Gastroesophageal sphincter (tissue), 4 donors: Measurements from ENCODE around the gene GPRC5B. TPM values are rescaled to one million over a fixed set of nuclear protein-coding genes. Genes with fewer than 3 reads are reported as not detected.

Experiments
- ATAC-seq: fragments of 150-250 bp; one replicate; pipeline ENCODE4 v1.9.1; 2016; ENCODE audit warnings: mild to moderate bottlenecking, moderate library complexity
- H3K27ac ChIP-seq, 4 donors: fragments of 200-600 bp; sonication (generic) in 3 of 4; 1 replicate in 3 of 4; 2 replicates in 1 of 4; pipeline ENCODE4 v1.5.1; 2016 to 2019
- H3K27me3 ChIP-seq: fragments of 200-600 bp; sonication (generic); one replicate; pipeline ENCODE4 v1.5.1; 2019
- H3K36me3 ChIP-seq, 2 donors: fragments of 200-600 bp; sonication (generic); one replicate each; pipeline ENCODE4 v1.5.1; 2019; ENCODE audit warnings: control low read depth in 1 of 2
- H3K4me1 ChIP-seq, 3 donors: fragments of 200-600 bp; sonication (generic); 1 replicate in 2 of 3; 2 replicates in 1 of 3; pipeline ENCODE4 v1.5.1; 2016 to 2019; ENCODE audit warnings: control low read depth in 2 of 3
- H3K4me3 ChIP-seq, 2 donors: fragments of 200-600 bp; sonication (generic); one replicate each; pipeline ENCODE4 v1.5.1; 2019; ENCODE audit warnings: mild to moderate bottlenecking in 1 of 2, moderate library complexity in 1 of 2
- H3K9me3 ChIP-seq, 3 donors: fragments of 200-600 bp; sonication (generic); one replicate each; pipeline ENCODE4 v1.5.1; 2017 to 2019; ENCODE audit warnings: control low read depth in 2 of 3
- EP300 ChIP-seq: sonication (generic); formaldehyde crosslinking; IDR thresholded peaks from one replicate; pipeline ENCODE4 v1.6.1; 2017; ENCODE audit warnings: antibody characterized with exemption, mild to moderate bottlenecking
- POLR2A ChIP-seq, 2 donors: fragments of 450-650 bp; IDR thresholded peaks; one replicate each; pipeline ENCODE4 v1.6.1; 2017; ENCODE audit warnings: antibody characterized with exemption in 2 of 2, mild to moderate bottlenecking in 2 of 2, moderate library complexity in 1 of 2
- POLR2AphosphoS5 ChIP-seq: sonication (generic); formaldehyde crosslinking; IDR thresholded peaks from one replicate; pipeline ENCODE4 v1.6.1; 2017; ENCODE audit warnings: antibody characterized with exemption
- WGBS, 2 donors: methylation state at CpG; one replicate each; pipeline ENCODE4 v1.1.5; 2018; ENCODE audit warnings: low coverage in 1 of 2; 5-methylcytosine and 5-hydroxymethylcytosine counted together
- total RNA-seq, 4 donors: library from RNA; depleted of rRNA; stranded (reverse); fragments of >200 nt; gene quantifications; one replicate each; pipeline ENCODE4 v1.1.0, GENCODE V29; 2016
- TF ChIP-seq, protein P1 (sequence below), 4 experiments: fragments of 200-600 bp in 2 of 4; fragments of 450-650 bp in 2 of 4; sonication (generic) in 1 of 4; IDR thresholded peaks; one replicate each; pipeline ENCODE4 v1.5.1; 2017 to 2019; ENCODE audit warnings: antibody characterized with exemption in 4 of 4, mild to moderate bottlenecking in 2 of 4, moderate library complexity in 2 of 4

Gene GPRC5B
- total RNA-seq, 4 donors from 2014 or later, result 11.5 to 29.2 (median 20.5) TPM

DNA sequence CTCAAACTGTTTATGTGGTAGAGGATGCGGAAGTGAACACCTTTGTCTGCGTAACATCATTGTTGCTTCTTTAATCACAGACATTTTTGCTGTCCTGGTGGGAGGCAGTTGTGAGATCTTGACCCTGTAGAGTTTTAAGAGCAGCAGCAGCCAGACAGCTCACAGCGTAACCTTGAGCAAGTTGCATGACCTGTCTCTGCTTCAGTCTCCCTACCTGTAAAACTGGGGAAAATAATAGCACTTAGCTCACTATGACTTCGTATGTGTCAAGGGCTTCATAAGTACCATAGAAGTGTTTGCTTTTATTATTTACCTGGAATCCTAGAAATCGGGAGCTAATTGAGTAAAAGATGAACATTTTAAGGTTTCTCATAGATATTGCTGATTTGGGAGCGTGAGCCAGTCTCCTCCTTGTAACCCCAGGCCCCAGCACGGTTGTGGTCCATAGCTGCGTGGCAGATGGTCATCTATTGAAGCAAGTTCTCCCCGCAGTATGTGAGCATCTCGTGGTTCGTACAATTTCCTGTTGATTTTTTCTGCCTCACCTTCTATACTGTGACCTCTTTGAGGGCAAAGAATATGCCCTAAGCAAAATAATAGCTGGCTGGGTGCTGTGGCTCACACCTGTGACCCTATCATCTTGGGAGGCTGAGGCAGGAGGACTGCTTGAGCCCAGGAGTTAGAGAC, 34.4 kb downstream of the GPRC5B start:
- TF ChIP-seq POLR2A (IDR thresholded peaks at IDR 0.05), result no peak
- TF ChIP-seq EP300, result no peak
- TF ChIP-seq POLR2AphosphoS5, result no peak
- TF ChIP-seq, protein P1, sequence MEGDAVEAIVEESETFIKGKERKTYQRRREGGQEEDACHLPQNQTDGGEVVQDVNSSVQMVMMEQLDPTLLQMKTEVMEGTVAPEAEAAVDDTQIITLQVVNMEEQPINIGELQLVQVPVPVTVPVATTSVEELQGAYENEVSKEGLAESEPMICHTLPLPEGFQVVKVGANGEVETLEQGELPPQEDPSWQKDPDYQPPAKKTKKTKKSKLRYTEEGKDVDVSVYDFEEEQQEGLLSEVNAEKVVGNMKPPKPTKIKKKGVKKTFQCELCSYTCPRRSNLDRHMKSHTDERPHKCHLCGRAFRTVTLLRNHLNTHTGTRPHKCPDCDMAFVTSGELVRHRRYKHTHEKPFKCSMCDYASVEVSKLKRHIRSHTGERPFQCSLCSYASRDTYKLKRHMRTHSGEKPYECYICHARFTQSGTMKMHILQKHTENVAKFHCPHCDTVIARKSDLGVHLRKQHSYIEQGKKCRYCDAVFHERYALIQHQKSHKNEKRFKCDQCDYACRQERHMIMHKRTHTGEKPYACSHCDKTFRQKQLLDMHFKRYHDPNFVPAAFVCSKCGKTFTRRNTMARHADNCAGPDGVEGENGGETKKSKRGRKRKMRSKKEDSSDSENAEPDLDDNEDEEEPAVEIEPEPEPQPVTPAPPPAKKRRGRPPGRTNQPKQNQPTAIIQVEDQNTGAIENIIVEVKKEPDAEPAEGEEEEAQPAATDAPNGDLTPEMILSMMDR (IDR thresholded peaks at IDR 0.05), result no peak
- WGBS, 2 donors, result 93% methylated on average over 9 to 11 of the region's 11 CpGs
- H3K9me3 ChIP-seq, result no peaks in the 10 kb centered on the region
- H3K27ac ChIP-seq, result no peak overlapping the region
- no peak overlapping the region for H3K4me3 ChIP-seq
- H3K27me3 ChIP-seq, result no peaks in the 10 kb centered on the region
- H3K4me1 ChIP-seq, result no peaks in the 10 kb centered on the region
- ATAC-seq, result no peak
- no peaks in the 10 kb centered on the region for H3K36me3 ChIP-seq

DNA sequence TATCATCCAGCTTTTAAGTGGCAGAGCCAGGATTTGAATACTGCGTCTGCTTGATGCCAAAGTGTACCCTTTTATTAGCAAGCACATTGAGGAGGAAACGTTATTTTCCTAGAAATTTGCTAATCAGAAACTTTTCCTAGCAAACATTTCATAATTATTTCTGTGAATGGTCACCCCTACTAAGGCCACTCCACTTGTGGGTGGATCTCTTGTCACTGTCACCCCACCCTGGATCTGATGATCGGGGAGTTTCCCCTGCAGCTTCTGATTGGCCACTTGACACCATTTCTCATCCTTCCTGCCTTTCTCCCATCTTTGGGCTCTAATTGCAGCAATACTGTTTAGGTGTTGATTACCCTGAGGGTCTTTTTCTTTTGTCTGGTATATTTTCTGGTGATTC, 35.9 kb downstream of the GPRC5B start:
- no peaks in the 10 kb centered on the region for H3K36me3 ChIP-seq
- H3K4me3 ChIP-seq, result no peak overlapping the region
- H3K4me1 ChIP-seq, result no peaks in the 10 kb centered on the region
- no peaks in the 10 kb centered on the region for H3K9me3 ChIP-seq
- WGBS, 2 donors, result 87 to 91% methylated on average over 3 of the region's 3 CpGs
- no peaks in the 10 kb centered on the region for H3K27me3 ChIP-seq
- TF ChIP-seq, protein P1 (IDR thresholded peaks at IDR 0.05), result no peak
- no peak for TF ChIP-seq POLR2A (IDR thresholded peaks at IDR 0.05)
- TF ChIP-seq POLR2AphosphoS5, result no peak
- no peak for TF ChIP-seq EP300
- H3K27ac ChIP-seq, result no peak overlapping the region
- no peak for ATAC-seq

DNA sequence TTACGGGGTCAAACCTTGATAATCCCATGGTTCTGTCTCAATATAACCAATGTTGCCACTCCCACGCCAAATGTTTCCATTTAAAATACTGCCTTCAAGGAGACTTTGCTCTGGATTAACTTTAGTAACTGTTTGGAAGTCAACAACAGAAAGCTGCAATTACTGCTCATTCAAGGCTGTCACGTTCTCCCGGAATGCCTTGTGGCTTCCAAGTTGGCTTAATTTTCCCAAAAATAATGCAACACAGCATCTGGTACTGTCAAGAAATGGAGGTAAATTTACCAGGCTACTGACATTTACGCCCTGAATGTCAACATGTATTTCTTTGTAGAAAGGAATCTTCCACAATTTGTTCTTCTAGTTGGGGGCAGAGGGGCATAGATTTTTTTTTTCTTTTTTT, 38.2 kb downstream of the GPRC5B start:
- H3K27ac ChIP-seq, result no peak overlapping the region
- no peak overlapping the region for H3K4me3 ChIP-seq
- no peak for ATAC-seq
- H3K36me3 ChIP-seq, result no peaks in the 10 kb centered on the region
- H3K9me3 ChIP-seq, result no peaks in the 10 kb centered on the region
- 82 to 95% methylated on average over 5 of the region's 5 CpGs for WGBS, 2 donors
- no peaks in the 10 kb centered on the region for H3K27me3 ChIP-seq
- no peaks in the 10 kb centered on the region for H3K4me1 ChIP-seq
- TF ChIP-seq, protein P1 (IDR thresholded peaks at IDR 0.05), result no peak
- TF ChIP-seq EP300 (no peak), POLR2A (IDR thresholded peaks at IDR 0.05) (no peak), POLR2AphosphoS5 (no peak)

- peak overlapping the region in 2 of 4 donors; percentile 31 to 37 for H3K27ac ChIP-seq
- H3K4me3 ChIP-seq, result no peak overlapping the region
- H3K9me3 ChIP-seq, result no peaks in the 10 kb centered on the region
- H3K4me1 ChIP-seq, result peaks cover 0 to 8% (median 0%) of the 10 kb centered on the region in 3 donors
- H3K27me3 ChIP-seq, result no peaks in the 10 kb centered on the region
- TF ChIP-seq, protein P1 (IDR thresholded peaks at IDR 0.05), result no peak
- TF ChIP-seq EP300, result no peak
- no peak for TF ChIP-seq POLR2AphosphoS5
- no peaks in the 10 kb centered on the region for H3K36me3 ChIP-seq
- 58 to 65% methylated on average over 6 to 9 of the region's 11 CpGs for WGBS, 2 donors
- ATAC-seq, result peak; percentile 76
These were observed 39.6 kb downstream of the GPRC5B start for GRCh38 chr16:19844945-19845641.

GRCh38 chr16:19843371-19843770, 41.3 kb downstream of the GPRC5B start:
- Histone ChIP-seq H3K27ac (no peak overlapping the region), H3K36me3 (no peaks in the 10 kb centered on the region), H3K4me3 (no peak overlapping the region), H3K27me3 (no peaks in the 10 kb centered on the region), H3K9me3 (no peaks in the 10 kb centered on the region), H3K4me1 (peaks cover 0 to 8% (median 0%) of the 10 kb centered on the region in 3 donors)
- 60% methylated on average over 1 of the region's 1 CpG; no CpG with 5 or more reads in 1 of the 2 donors for WGBS, 2 donors
- TF ChIP-seq, protein P1 (IDR thresholded peaks at IDR 0.05), result no peak
- no peak for TF ChIP-seq POLR2AphosphoS5
- TF ChIP-seq POLR2A (IDR thresholded peaks at IDR 0.05), result no peak
- TF ChIP-seq EP300, result no peak
- no peak for ATAC-seq
